GM12873 (cell line): ENCODE data around the gene HS3ST3A1.

ENCODE experiments used
- TF ChIP-seq, protein P1 (sequence below): IDR thresholded peaks from 2 replicates; pipeline ENCODE4 v1.5.1; 2012; ENCODE audit warnings: low read depth, mild to moderate bottlenecking, moderate library complexity, low read length, control low read depth; ENCODE audit not compliant: insufficient read depth; ENCODE audit errors: missing control alignments

HS3ST3A1 gene

DNA sequence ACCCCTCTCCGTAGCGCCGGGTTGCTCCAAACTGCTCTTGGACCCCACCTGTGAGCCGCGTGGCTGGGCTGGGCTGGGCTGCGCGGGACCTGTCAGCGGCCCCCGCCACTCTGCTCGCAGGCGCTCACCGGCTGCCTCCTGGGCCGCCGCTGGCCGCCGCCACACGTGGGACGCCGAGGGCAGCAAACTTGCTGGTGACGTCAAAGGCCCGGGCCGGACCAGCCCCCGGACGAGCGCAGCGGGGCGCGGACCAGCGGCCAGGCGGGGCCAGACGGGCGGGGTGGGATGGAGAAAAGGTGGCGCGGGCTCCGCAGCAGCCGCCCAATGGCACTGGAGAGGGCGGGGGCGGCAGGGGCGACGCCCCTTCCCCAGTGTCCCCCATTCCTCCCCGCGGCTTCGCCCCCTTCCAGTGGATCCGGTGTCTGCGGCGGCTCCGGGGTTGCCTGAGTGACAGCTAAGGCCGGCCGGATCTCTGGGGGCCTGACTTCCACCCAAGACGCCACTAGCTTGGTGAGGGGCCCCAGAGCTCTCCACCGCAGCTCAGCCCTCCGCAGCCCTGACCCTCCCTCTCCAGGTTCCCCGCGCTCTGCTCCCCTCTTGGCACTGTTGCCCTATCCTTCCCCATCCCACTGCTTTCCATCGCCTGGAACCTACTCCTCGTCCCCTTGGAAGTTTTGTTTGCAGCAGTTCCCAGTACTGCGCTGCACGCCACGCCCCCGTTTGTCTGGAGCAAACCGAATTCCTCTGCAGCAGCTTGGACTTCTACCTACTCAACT is at the start of gene HS3ST3A1:
Gene HS3ST3A1 (minus strand): TSS at position 154 of the 776 bp plus-strand sequence. CDS start 800 bp downstream, outside the sequence.
- TF ChIP-seq, protein P1, sequence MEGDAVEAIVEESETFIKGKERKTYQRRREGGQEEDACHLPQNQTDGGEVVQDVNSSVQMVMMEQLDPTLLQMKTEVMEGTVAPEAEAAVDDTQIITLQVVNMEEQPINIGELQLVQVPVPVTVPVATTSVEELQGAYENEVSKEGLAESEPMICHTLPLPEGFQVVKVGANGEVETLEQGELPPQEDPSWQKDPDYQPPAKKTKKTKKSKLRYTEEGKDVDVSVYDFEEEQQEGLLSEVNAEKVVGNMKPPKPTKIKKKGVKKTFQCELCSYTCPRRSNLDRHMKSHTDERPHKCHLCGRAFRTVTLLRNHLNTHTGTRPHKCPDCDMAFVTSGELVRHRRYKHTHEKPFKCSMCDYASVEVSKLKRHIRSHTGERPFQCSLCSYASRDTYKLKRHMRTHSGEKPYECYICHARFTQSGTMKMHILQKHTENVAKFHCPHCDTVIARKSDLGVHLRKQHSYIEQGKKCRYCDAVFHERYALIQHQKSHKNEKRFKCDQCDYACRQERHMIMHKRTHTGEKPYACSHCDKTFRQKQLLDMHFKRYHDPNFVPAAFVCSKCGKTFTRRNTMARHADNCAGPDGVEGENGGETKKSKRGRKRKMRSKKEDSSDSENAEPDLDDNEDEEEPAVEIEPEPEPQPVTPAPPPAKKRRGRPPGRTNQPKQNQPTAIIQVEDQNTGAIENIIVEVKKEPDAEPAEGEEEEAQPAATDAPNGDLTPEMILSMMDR = no peak

DNA sequence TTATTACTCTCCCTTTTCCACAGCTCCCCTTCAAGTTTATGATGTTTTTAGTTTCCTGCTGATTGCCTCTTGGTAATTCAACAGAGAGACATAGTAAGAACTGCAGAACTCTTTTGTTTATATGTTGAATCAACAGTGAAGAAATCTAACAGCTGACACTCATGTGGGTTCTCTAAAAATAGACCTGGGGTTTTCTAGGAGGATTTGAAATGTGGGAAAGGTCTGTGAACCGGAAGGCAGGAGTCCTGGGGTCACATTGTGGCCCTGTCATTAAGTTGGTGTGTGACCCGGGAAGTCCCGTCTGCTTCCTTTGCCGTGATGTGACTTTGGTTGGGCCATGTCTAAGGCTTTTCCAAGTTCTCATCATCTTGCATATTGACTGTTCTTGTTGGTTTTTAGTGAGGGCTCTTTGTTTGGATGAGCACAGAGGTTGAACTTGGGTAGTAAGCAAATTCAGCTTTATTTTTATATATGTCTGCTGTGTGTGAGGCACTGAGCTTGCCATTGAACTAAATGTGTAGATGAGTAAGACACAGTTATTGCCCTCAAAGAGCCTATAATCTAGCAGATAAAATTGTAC is 48.5 kb upstream of the HS3ST3A1 start:
- TF ChIP-seq, protein P1 = no peak

DNA sequence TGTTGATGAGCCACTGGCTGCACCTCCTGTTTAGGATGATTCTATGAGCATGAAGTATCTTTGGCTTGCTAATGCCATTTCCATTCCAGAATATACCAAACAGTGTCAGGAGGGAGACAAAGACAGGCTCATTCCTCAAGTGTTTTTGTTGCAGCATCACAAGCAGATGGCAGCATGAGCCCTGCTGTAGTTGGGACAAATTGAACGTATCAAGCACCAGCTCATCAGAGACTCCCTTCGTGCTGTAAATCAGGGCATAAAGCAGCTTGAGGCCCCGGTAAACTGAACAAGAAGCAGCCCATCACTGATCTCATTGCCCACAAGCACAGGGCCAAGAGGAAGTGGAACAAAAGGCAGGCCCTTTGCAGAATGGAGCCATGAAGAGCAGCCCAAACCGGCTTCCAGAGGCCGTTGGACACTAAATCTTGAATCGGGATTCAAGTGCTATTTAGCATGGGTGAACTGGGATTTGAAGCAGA is 45.9 kb upstream of the HS3ST3A1 start:
- TF ChIP-seq, protein P1 = no peak

DNA sequence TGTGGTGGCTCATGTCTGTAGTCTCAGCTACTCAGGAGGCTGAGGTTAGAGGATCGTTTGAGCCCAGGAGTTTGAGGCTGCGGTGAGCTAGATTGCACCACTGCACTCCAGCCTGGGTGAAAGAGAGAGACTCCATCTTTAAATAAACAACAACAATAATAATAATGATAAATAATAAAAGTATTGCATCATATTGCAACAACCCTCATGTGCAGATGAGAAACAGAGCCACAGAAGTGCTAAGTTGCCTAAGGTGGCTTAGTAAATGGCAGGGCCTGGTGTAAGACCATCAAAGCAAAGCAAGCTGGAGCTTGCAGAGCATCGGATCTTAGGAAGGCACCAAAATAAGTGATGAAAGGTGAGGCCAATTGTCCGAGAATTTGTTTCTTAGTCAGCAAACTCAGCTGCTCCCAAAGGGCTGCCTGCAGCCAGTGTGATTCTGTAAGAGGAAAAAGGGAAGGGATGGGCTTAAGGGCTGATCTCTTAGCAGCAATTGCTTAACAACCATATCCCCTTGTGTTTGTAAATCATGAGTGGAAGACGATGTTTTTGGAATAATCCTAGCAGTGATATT is 45.3 kb upstream of the HS3ST3A1 start:
- TF ChIP-seq, protein P1 = no peak

DNA sequence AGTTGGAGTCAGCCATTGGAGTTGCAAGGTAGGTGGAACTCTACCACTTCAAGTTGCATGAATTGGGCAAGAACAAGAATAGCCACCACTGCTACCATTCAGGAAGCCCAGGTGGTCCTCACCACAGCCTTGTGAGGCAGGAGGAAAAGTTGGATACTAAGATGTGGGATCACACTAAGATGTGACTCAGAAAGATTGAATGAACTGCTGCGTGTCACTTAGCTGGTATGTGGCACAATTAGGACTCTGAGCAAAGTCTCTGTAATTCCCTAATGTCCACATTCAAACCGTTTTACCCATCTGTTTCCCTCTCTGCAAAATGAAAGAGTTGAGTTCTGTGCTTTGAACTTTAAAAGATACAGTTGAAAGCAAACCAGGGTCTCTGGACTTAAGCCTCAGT is 44.7 kb upstream of the HS3ST3A1 start:
- TF ChIP-seq, protein P1 = no peak

DNA sequence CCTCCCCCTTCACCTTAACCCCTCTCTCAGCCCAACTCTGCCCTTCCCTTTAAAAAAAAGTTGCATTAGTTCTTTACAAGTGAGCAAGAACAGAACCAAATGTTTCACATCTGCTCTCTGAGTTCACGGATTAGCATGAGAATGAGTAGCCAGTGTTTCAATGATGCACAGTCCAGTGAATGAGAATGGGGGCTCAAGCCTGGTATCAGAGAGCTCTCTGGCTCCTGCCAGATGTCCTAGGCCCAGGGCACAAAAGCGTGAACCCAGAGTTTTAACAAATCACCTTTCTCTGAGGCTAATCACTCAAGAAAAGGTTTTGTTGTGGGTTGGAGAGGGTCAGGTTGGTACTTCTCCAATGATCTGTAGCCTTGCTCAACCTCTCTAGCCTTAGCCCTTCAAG is 41.5 kb upstream of the HS3ST3A1 start:
- TF ChIP-seq, protein P1 = no peak

DNA sequence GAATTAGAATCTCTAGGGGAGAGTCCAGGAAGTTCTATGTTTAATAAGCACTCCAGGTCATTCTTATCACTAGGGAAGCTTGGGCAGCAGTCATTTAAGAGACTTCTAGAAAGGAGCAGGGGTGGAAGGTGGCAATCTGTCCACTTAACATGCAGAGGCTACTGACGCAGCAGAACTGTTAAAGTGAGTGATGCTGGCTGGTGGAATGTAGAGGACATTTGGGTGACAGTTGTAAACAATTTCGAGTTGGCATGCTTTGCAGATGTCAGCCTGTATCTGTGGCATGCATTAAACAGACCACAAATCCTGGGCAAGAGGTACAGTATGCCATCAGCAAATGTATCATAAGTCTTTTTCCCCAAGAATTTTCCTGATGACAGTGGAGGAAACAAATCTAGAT is 40.5 kb upstream of the HS3ST3A1 start:
- TF ChIP-seq, protein P1 = no peak
